ENCODE results near the gene NCAN. TPM values are rescaled to one million over a fixed set of nuclear protein-coding genes. Genes with fewer than 3 reads are reported as not detected.
A peak's percentile ranks its signal among the peaks of the same experiment; 100 is the strongest.

The NCAN gene
- total RNA-seq, 1 experiment from 2014 or later, result 0.15 TPM

DNA sequence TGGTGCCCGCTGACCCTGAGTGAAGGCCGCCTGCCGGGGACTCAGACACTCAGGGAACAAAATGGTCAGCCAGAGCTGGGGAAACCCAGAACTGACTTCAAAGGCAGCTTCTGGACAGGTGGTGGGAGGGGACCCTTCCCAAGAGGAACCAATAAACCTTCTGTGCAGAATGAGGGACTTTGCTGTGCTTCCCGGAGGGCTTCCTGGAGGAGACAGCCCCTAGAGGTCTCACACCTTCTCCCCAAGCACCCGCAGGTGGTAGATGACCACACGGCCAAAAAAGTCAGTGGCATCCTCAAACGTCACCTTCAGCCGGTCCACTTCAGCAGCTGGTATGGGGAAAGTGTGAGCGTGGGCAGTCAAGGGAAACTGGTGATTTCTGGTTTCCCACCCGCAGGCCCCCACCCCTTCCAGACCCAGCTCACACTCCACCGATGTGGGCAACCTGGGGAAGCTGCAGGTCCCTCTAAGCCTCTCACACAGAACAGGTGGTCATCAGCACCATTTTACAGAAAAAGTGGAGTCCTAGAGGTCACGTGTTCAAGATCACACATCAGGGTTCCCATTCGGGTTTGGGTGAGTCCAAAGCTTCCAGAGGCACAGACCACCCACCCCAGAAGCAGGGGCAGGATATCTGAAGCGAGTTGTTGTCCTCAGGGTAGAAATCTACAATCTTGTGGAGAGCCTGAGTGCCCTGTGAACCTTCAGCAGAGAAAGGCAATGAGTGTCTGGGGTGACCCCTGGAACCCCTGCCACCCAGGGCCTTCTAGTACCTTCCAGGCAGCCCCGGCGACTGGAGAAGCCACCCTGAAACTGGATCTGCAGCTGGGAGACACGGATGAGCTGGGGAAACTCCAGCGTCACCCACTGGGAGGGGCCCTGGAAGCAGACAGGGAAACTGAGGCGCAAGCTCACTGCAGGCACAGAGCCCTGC is 9.8 kb upstream of the NCAN start:
- ChIA-PET POLR2A (ENCODE audit: unreplicated experiment) (no interaction called here), CTCF (no interaction called here)
- Histone ChIP-seq H2AFZ (ENCODE audit: low read length) (no peak overlapping the region), H3K4me1 (ENCODE audit: insufficient read depth, low read length) (peaks cover 13% of the 10 kb centered on the region), H4K20me1 (ENCODE audit: low read length) (no peaks in the 10 kb centered on the region), H3K27ac (ENCODE audit: low read length) (no peak overlapping the region), H3K9me3 (ENCODE audit: low read length) (no peaks in the 10 kb centered on the region), H3K27me3 (ENCODE audit: low read length) (no peaks in the 10 kb centered on the region), H3K9me2 (replicated peaks; ENCODE audit: low read length) (no peaks in the 10 kb centered on the region), H3K36me3 (ENCODE audit: low read depth, low read length) (peaks cover 16% of the 10 kb centered on the region), H3F3A (ENCODE audit: low read length, unreplicated experiment) (no peaks in the 10 kb centered on the region), H3K79me2 (ENCODE audit: low read length) (peaks cover 20% of the 10 kb centered on the region), H3K4me2 (ENCODE audit: low read length) (peak overlapping the region; percentile 96), H3K4me3 (ENCODE audit: low read length) (peak overlapping the region; percentile 79), H3K9ac (ENCODE audit: low read length) (peak overlapping the region; percentile 95)
- TF ChIP-seq, protein P1, sequence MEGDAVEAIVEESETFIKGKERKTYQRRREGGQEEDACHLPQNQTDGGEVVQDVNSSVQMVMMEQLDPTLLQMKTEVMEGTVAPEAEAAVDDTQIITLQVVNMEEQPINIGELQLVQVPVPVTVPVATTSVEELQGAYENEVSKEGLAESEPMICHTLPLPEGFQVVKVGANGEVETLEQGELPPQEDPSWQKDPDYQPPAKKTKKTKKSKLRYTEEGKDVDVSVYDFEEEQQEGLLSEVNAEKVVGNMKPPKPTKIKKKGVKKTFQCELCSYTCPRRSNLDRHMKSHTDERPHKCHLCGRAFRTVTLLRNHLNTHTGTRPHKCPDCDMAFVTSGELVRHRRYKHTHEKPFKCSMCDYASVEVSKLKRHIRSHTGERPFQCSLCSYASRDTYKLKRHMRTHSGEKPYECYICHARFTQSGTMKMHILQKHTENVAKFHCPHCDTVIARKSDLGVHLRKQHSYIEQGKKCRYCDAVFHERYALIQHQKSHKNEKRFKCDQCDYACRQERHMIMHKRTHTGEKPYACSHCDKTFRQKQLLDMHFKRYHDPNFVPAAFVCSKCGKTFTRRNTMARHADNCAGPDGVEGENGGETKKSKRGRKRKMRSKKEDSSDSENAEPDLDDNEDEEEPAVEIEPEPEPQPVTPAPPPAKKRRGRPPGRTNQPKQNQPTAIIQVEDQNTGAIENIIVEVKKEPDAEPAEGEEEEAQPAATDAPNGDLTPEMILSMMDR (conservative IDR thresholded peaks at IDR 0.05; ENCODE audit: low read depth, low read length), result no peak
- TF ChIP-seq EZH2phosphoT487 (IDR thresholded peaks at IDR 0.05; ENCODE audit: borderline replicate concordance, low read length) (no peak), EZH2 (IDR thresholded peaks at IDR 0.05; ENCODE audit: low read length, unreplicated experiment) (no peak)
- no TSS peak for BruUV-seq (replicated peaks)
- no peak for DNase-seq
- intact Hi-C loops (cut with micrococcal nuclease), result no loop called here
- ATAC-seq, result no peak

DNA sequence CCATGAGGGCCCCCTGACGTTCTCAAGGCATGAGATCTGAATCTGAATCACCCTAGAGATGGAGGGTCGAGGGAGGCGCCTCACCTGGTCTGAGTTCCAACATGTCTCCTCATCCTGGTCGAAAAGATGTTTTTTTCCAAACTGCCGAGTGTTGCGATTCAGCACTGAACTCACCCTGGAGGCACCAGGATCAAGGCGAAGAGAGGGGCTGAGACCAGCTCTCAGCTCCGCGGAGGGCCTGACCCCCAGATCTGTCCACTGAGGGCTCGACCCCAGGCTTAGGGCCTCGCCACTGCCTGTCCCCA is 9.1 kb upstream of the NCAN start:
- peak overlapping the region; percentile 73 for H3K27ac ChIP-seq (ENCODE audit: low read length)
- no peak for TF ChIP-seq EZH2phosphoT487 (IDR thresholded peaks at IDR 0.05; ENCODE audit: borderline replicate concordance, low read length)
- TF ChIP-seq, protein P1 (conservative IDR thresholded peaks at IDR 0.05; ENCODE audit: low read depth, low read length), result no peak
- TF ChIP-seq EZH2 (IDR thresholded peaks at IDR 0.05; ENCODE audit: low read length, unreplicated experiment), result no peak
- intact Hi-C loops (cut with micrococcal nuclease), result loop anchor here (1.0 kb wide), 1 partner anchor 10 kb away; the partner anchor contains the start of genes BORCS8 and RFXANK
- no TSS peak for BruUV-seq (replicated peaks)
- peak overlapping the region; percentile 93 for H2AFZ ChIP-seq (ENCODE audit: low read length)
- H3K4me3 ChIP-seq (ENCODE audit: low read length), result peak overlapping the region; percentile 79
- POLR2A ChIA-PET (ENCODE audit: unreplicated experiment), result no interaction called here
- no peaks in the 10 kb centered on the region for H3K9me3 ChIP-seq (ENCODE audit: low read length)
- H3K36me3 ChIP-seq (ENCODE audit: low read depth, low read length), result peaks cover 13% of the 10 kb centered on the region
- H4K20me1 ChIP-seq (ENCODE audit: low read length), result no peaks in the 10 kb centered on the region
- no peaks in the 10 kb centered on the region for H3K9me2 ChIP-seq (replicated peaks; ENCODE audit: low read length)
- CTCF ChIA-PET, result interaction anchor here (0.5 kb wide), 1 partner anchor 15 kb away, joined by 3 read pairs; no protein-coding TSS in a partner anchor
- H3K4me1 ChIP-seq (ENCODE audit: insufficient read depth, low read length), result peaks cover 13% of the 10 kb centered on the region
- peak overlapping the region; percentile 96 for H3K4me2 ChIP-seq (ENCODE audit: low read length)
- DNase-seq, result no peak
- H3F3A ChIP-seq (ENCODE audit: low read length, unreplicated experiment), result no peaks in the 10 kb centered on the region
- H3K79me2 ChIP-seq (ENCODE audit: low read length), result peaks cover 20% of the 10 kb centered on the region
- no peaks in the 10 kb centered on the region for H3K27me3 ChIP-seq (ENCODE audit: low read length)
- peak overlapping the region; percentile 95 for H3K9ac ChIP-seq (ENCODE audit: low read length)
- ATAC-seq, result no peak; the same call in 1 of the 2 replicates

All from PC-3 (cell line).